HFFc6 (cell line): Measurements from ENCODE around the gene SLC46A1. TPM values are rescaled to one million over a fixed set of nuclear protein-coding genes. Genes with fewer than 3 reads are reported as not detected.

Experiments used
- DNase-seq: peaks from one replicate; pipeline ENCODE4 v3.0.0-alpha.2; 2018
- H3K27ac Mint-ChIP-seq: 2 replicates; pipeline ENCODE4 v1.8.0; 2020; ENCODE audit warnings: mild to moderate bottlenecking, mixed read lengths
- H3K27me3 Mint-ChIP-seq: 2 replicates; pipeline ENCODE4 v1.8.0; 2021; ENCODE audit warnings: mild to moderate bottlenecking, moderate library complexity, mixed read lengths; ENCODE audit not compliant: insufficient read depth
- H3K36me3 Mint-ChIP-seq: 2 replicates; pipeline ENCODE4 v1.8.0; 2021; ENCODE audit warnings: low read depth, mixed read lengths
- H3K4me1 Mint-ChIP-seq: 2 replicates; pipeline ENCODE4 v1.8.0; 2020; ENCODE audit warnings: low read depth, mixed read lengths
- H3K4me3 Mint-ChIP-seq: 2 replicates; pipeline ENCODE4 v1.8.0; 2020; ENCODE audit warnings: mild to moderate bottlenecking, moderate library complexity, mixed read lengths
- H3K9me3 Mint-ChIP-seq: 2 replicates; pipeline ENCODE4 v1.8.0; 2020; ENCODE audit warnings: mild to moderate bottlenecking, mixed read lengths
- total RNA-seq, 6 experiments: library from RNA; stranded (reverse); fragmentation: NEBNext Ultra II Directional; extraction: Animal tissue kit (Norgen Biotek cat#: 25700); gene quantifications; 2 replicates in 1 of 6; 3 replicates in 5 of 6; pipeline ENCODE4 v1.2.3, GENCODE V29; 2021
- TF ChIP-seq, protein P1 (sequence below): fragments of 200-600 bp; sonication (generic); IDR thresholded peaks from 2 replicates; pipeline ENCODE4 v1.5.0; 2021; ENCODE audit warnings: antibody characterized with exemption, mild to moderate bottlenecking

Gene SLC46A1
- total RNA-seq, 6 experiments from 2014 or later, result 4.3 to 6.7 (median 6.4) TPM

DNA sequence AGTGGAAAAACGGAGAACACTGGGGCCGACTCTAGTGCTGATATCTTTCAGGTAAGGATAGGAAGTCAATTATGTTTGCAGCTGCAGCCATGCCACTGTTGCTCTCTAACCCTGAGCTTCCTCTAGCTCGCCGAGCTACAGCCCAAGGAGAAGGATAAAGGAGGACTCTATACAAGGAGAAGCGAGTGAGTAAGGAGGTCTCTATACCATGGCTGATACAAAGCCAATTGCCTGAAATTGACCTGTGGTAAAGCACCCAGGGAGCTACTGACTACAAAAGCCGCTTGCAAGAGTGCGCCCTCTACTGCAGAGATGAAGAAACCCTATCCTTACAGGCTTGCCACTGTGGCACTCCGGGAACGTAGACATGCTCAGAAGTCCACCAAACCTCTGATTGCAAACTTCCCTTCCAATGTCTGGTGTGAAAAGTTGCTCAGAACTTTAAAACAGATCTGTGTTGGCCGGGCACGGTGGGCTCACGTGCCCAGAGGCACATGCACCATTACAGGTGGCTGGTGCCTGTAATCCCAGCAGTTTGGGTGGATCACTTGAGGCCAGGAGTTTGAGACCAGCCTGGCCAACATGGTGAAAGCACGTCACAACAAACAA, 10.8 kb upstream of the SLC46A1 start:
- peak; percentile 56 for DNase-seq
- TF ChIP-seq, protein P1, sequence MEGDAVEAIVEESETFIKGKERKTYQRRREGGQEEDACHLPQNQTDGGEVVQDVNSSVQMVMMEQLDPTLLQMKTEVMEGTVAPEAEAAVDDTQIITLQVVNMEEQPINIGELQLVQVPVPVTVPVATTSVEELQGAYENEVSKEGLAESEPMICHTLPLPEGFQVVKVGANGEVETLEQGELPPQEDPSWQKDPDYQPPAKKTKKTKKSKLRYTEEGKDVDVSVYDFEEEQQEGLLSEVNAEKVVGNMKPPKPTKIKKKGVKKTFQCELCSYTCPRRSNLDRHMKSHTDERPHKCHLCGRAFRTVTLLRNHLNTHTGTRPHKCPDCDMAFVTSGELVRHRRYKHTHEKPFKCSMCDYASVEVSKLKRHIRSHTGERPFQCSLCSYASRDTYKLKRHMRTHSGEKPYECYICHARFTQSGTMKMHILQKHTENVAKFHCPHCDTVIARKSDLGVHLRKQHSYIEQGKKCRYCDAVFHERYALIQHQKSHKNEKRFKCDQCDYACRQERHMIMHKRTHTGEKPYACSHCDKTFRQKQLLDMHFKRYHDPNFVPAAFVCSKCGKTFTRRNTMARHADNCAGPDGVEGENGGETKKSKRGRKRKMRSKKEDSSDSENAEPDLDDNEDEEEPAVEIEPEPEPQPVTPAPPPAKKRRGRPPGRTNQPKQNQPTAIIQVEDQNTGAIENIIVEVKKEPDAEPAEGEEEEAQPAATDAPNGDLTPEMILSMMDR, result peak; percentile 83
- Mint-ChIP-seq H3K9me3 (no peaks in the 10 kb centered on the region), H3K4me3 (no peak overlapping the region), H3K27me3 (peaks cover 17% of the 10 kb centered on the region), H3K36me3 (no peaks in the 10 kb centered on the region), H3K4me1 (no peaks in the 10 kb centered on the region), H3K27ac (no peak overlapping the region)

- TF ChIP-seq, protein P1, result no peak
- no peaks in the 10 kb centered on the region for H3K9me3 Mint-ChIP-seq
- H3K4me1 Mint-ChIP-seq, result no peaks in the 10 kb centered on the region
- H3K4me3 Mint-ChIP-seq, result no peak overlapping the region
- H3K36me3 Mint-ChIP-seq, result no peaks in the 10 kb centered on the region
- H3K27me3 Mint-ChIP-seq, result peaks cover 19% of the 10 kb centered on the region
- H3K27ac Mint-ChIP-seq, result no peak overlapping the region
- no peak for DNase-seq
Observed at GRCh38 chr17:28415886-28416285, 9.9 kb upstream of the SLC46A1 start.

DNA sequence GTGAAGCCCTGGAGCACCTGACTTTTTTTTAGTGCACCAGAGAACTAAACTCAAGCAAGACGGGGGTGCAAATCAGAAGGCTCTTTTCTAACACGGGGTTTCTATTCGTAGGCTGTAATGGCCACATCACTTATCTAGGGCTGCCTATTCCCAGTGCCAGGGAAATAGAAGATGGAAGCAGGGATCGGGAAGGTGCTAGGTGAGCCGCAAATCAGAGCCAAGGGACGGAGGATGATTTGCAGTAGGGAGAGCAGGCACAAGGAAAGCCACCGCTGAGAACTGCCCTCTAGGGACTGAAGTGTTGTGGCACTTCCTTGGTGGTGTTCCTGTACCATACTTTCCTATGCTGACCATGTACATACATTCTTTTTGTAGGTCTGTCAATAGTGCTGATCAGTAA, 7.8 kb upstream of the SLC46A1 start:
- Mint-ChIP-seq H3K36me3 (no peaks in the 10 kb centered on the region), H3K9me3 (no peaks in the 10 kb centered on the region), H3K27me3 (peaks cover 19% of the 10 kb centered on the region), H3K27ac (no peak overlapping the region), H3K4me3 (no peak overlapping the region), H3K4me1 (no peaks in the 10 kb centered on the region)
- TF ChIP-seq, protein P1, result peak; percentile 5; the same call in 1 of the 2 replicates
- DNase-seq, result no peak

DNA sequence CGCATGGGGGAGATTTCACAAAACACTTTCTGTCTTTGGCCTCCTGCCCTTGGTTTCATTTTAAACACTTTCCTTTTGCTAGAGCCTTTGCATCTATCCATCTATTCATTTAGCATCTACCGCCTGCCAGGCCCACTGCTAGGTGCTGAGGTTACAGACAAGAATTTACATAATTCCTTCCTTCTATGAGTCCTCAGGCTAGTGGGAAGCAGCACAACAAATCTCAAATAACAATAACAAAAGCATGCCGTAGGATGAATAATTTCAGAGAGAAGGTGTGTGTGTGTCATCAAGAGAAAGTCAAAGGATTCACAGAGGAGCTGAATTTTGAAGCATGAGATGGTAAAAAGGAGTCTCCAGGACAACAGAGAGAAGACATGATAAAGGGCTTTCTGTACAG, 6.1 kb upstream of the SLC46A1 start:
- no peak for DNase-seq
- H3K9me3 Mint-ChIP-seq, result no peaks in the 10 kb centered on the region
- H3K4me1 Mint-ChIP-seq, result no peaks in the 10 kb centered on the region
- TF ChIP-seq, protein P1, result no peak
- no peak overlapping the region for H3K4me3 Mint-ChIP-seq
- peaks cover 21% of the 10 kb centered on the region for H3K27me3 Mint-ChIP-seq
- no peaks in the 10 kb centered on the region for H3K36me3 Mint-ChIP-seq
- no peak overlapping the region for H3K27ac Mint-ChIP-seq

DNA sequence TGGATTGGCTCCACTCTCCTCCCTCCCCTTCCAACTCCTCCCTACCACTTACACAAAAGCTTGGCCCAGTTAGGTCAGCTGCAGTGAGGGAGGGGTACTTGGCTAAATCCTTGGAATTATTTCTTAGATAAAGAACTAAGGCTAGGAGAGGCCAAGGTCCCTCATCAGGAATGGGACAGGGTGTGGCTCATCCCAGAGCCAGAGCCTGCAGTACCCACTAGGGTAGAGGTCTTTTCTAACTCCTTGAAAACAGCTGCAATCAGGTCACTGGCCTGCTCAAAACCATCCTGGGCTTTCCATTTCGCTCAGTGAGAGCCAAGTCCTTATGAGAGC, 1.9 kb upstream of the SLC46A1 start:
- H3K36me3 Mint-ChIP-seq, result no peaks in the 10 kb centered on the region
- H3K9me3 Mint-ChIP-seq, result no peaks in the 10 kb centered on the region
- H3K4me3 Mint-ChIP-seq, result no peak overlapping the region
- H3K27ac Mint-ChIP-seq, result no peak overlapping the region
- H3K27me3 Mint-ChIP-seq, result peaks cover 29% of the 10 kb centered on the region
- no peak for DNase-seq
- H3K4me1 Mint-ChIP-seq, result no peaks in the 10 kb centered on the region
- TF ChIP-seq, protein P1, result no peak
